AG04450 (cell line): ENCODE measurements around the gene HIPK2. TPM values are rescaled to one million over a fixed set of nuclear protein-coding genes. Genes with fewer than 3 reads are reported as not detected.

ENCODE experiments used
- CTCF ChIA-PET: fragments of 300-600, 350-600 bp; formaldehyde crosslinking; extraction: SDS; loops from one replicate; lab custom pipeline; 2022; ENCODE audit warnings: antibody characterized with exemption, inconsistent platforms; lab: Charles Lee
- POLR2A ChIA-PET: fragments of 350-600 bp; formaldehyde crosslinking; extraction: SDS; loops from one replicate; lab custom pipeline; 2021; ENCODE audit warnings: antibody characterized with exemption, inconsistent platforms; lab: Yijun Ruan, JAX
- DNase-seq: peaks from one replicate; pipeline ENCODE4 v3.0.0-alpha.2; 2011; ENCODE audit warnings: low read depth, low spot score
- H3K27ac ChIP-seq: one replicate; pipeline ENCODE4 v1.5.1; 2012; ENCODE audit warnings: low read depth, low read length, control low read depth
- H3K27me3 ChIP-seq: one replicate; pipeline ENCODE4 v1.6.0; 2012; ENCODE audit warnings: low read length; ENCODE audit not compliant: control insufficient read depth, insufficient read depth
- H3K4me3 ChIP-seq: 2 replicates; pipeline ENCODE4 v1.5.1; 2011; ENCODE audit warnings: mild to moderate bottlenecking, low read depth, low read length, control low read depth
- H3K9me3 ChIP-seq: 2 replicates; pipeline ENCODE4 v1.5.1; 2012; ENCODE audit warnings: low read length; ENCODE audit not compliant: control insufficient read depth, insufficient read depth
- polyA plus RNA-seq: library from polyadenylated mRNA; depleted of rRNA; stranded (reverse); fragments of >200 nt; gene quantifications from 2 replicates; pipeline ENCODE4 v1.2.3, GENCODE V29; 2011
- TF ChIP-seq, protein P1 (sequence below): IDR thresholded peaks from 2 replicates; pipeline ENCODE4 v1.5.1; 2011; ENCODE audit warnings: low read depth, low read length, control low read depth, inconsistent platforms

Gene HIPK2
- polyA plus RNA-seq, 1 experiment = 61.4 TPM

DNA sequence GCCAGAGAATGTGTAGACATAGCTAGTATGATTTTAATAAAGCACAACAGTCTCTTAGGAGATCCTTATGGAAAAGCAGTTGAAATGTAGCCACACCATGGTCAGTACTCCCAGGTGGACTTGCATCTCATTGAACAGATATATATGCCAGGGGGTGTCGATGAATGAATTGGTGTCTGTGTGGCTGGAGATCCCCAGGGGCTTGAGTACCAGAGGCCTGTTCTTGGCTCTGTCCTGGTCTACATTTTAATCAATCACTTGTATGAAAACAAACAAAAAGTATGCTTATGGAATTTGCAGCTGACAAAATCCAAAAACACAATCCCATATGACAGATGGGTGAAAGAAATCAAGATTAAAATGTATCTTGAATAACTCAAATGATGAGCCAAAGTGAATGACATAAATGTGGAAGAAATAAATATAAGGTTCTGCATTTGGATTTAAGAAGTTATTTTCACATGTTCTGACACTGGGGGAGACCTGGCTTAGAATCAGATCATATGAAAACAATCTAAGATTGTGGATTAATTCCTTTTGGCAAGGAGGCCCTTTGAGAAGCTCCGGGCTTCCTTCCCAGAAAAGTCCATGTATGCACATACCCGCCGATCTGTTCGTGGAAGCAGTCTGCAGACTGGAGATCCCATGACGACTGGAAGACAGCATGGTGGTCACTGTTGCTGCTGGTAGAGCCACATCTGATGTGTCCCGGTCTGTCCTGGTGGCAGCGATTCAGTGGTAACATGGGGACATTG lies 238.7 kb downstream of the HIPK2 start:
- ChIA-PET POLR2A (interaction anchor here (0.6 kb wide), 1 partner anchor 21 kb away, joined by 3 read pairs; no protein-coding TSS in a partner anchor), CTCF (no interaction called here)
- DNase-seq = no peak
- no peak overlapping the region for H3K27ac ChIP-seq
- no peak overlapping the region for H3K4me3 ChIP-seq
- no peaks in the 10 kb centered on the region; the same call in 1 of the 2 replicates for H3K9me3 ChIP-seq
- TF ChIP-seq, protein P1, sequence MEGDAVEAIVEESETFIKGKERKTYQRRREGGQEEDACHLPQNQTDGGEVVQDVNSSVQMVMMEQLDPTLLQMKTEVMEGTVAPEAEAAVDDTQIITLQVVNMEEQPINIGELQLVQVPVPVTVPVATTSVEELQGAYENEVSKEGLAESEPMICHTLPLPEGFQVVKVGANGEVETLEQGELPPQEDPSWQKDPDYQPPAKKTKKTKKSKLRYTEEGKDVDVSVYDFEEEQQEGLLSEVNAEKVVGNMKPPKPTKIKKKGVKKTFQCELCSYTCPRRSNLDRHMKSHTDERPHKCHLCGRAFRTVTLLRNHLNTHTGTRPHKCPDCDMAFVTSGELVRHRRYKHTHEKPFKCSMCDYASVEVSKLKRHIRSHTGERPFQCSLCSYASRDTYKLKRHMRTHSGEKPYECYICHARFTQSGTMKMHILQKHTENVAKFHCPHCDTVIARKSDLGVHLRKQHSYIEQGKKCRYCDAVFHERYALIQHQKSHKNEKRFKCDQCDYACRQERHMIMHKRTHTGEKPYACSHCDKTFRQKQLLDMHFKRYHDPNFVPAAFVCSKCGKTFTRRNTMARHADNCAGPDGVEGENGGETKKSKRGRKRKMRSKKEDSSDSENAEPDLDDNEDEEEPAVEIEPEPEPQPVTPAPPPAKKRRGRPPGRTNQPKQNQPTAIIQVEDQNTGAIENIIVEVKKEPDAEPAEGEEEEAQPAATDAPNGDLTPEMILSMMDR = no peak
- peaks cover 18% of the 10 kb centered on the region for H3K27me3 ChIP-seq

DNA sequence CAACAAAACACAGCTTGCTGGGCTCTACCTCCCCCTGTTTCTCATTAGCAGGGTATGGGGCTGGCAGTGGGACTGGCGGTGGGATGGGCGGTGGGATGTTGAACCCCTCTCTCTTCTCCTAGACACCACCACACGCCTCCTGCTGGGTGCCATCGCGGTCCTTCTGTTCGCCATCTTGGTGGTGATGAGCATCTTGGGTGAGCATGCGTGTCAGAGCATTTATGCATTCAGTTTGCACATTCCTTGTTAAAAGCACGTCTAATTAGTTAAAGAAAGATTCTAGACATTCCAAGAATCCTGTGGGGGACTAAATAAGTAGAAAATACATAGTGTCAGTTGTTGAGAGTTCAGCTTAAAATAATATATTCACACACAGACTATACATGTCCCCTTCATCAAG lies 241.6 kb downstream of the HIPK2 start:
- DNase-seq = no peak
- TF ChIP-seq, protein P1 = no peak
- CTCF ChIA-PET = interaction anchor here (0.9 kb wide), 1 partner anchor 11 kb away, joined by 3 read pairs; no protein-coding TSS in a partner anchor
- no peak overlapping the region for H3K4me3 ChIP-seq
- peaks cover 23% of the 10 kb centered on the region for H3K27me3 ChIP-seq
- no peaks in the 10 kb centered on the region for H3K9me3 ChIP-seq
- POLR2A ChIA-PET = no interaction called here
- no peak overlapping the region for H3K27ac ChIP-seq

DNA sequence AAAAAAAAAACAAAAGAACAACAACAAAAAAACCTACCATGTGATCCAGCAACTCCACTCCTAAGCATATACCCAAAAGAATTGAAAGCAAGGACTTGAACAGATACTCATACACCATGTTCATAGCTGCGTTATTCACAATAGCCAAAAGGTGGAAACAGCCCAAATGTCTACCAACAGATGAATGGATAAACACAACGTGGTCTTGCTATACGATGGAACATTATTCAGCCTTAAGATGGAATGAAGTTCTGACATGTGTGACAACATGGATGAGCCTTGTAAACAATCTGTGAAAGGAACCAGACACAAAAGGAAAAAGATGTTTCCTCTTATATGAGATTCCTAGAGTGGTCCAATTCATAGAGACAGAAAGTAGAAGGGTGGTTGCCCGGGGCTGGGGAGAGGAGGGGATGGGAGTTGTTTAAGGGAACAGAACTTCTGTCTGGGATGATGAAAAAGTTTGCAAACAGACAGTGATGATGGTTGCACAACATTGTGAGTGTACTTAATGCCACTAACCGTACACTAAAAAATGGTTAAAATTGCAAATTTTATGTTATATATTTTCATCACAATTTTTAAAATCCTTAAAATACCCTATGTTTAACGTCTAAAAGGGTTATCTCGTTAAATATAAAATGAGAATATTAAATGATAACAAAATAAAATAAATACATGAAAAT lies 242.7 kb downstream of the HIPK2 start:
- CTCF ChIA-PET = no interaction called here
- POLR2A ChIA-PET = no interaction called here
- Histone ChIP-seq H3K27ac (no peak overlapping the region), H3K27me3 (peaks cover 26% of the 10 kb centered on the region), H3K9me3 (no peaks in the 10 kb centered on the region), H3K4me3 (no peak overlapping the region)
- DNase-seq = no peak
- TF ChIP-seq, protein P1 = no peak

DNA sequence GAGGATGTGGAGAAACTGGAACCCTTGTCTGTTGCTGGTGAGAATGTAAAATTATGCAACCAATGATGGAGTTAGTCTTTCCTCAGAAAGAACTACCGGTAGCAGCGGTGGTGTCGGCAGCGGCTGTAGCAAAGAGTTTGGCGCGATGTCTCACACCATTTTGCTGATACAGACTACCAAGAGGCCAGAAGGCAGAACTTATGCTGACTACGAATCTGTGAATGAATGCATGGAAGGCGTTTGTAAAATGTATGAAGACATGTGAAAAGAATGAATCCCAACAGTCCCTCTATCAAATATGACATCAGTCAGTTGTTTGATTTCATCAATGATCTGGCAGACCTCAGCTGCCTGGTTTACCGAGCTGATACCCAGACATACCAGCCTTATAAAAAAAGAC lies 243.7 kb downstream of the HIPK2 start:
- CTCF ChIA-PET = no interaction called here
- TF ChIP-seq, protein P1 = no peak
- POLR2A ChIA-PET = no interaction called here
- Histone ChIP-seq H3K27ac (no peak overlapping the region), H3K4me3 (no peak overlapping the region), H3K9me3 (no peaks in the 10 kb centered on the region), H3K27me3 (peaks cover 26% of the 10 kb centered on the region)
- no peak for DNase-seq

DNA sequence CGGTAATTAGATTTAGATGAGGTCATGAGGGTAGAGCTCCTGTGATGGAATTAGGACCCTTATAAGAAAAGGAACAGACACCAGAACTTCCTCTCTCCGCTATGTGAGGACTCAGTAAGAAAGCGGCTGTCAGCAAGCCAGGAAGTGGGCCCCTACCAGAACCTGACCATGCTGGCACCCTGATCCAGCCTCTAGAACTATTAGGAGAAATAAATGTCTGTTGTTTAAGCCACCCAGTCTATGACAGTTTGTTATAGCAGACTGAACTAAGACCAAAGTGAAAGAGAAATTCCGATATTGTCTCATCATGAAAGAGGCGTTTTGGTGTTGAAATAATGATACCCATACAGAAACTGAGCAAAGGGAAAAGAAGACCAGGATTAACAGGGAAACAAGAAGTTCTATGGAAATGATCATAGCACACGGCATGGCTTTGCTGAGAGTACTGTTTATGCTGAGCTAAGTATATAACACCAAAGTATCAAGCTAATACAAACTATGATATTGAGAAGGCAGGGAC lies 245.1 kb downstream of the HIPK2 start:
- POLR2A ChIA-PET = no interaction called here
- Histone ChIP-seq H3K9me3 (no peaks in the 10 kb centered on the region), H3K27ac (no peak overlapping the region), H3K4me3 (no peak overlapping the region), H3K27me3 (peaks cover 26% of the 10 kb centered on the region)
- TF ChIP-seq, protein P1 = no peak
- DNase-seq = no peak
- CTCF ChIA-PET = no interaction called here
